GM21367 (cell line): ENCODE data around the gene HADH.

Experiments used
- ATAC-seq: cut with Tn5 transposase; IDR thresholded peaks from one replicate; pipeline ENCODE4 v1.9.1; 2021; ENCODE audit not compliant: unreplicated experiment

Gene HADH

DNA sequence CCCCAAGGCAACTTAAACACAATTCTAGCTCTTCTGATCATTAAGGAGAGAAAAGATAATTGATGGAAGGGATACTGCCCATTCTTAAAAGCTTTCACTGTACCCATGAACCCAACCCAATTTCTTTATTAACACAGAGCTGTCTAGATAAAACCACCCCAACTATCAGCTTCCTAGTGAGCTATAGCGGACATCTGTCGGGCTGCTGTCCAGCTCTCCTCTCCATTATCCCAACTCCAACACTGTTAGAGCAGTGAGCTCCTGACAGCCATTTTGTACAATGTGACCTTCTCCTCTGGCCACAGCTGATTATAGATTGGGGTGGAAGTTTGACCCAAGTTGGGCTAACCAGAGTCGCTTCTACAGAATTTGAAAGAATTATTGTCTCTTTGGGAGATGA is 66.1 kb downstream of the HADH start:
- ATAC-seq: no peak

GRCh38 chr4:108056418-108056817 is 66.7 kb downstream of the HADH start:
- no peak for ATAC-seq

- ATAC-seq: no peak
Measured at GRCh38 chr4:108058685-108059440, 69.2 kb downstream of the HADH start.

DNA sequence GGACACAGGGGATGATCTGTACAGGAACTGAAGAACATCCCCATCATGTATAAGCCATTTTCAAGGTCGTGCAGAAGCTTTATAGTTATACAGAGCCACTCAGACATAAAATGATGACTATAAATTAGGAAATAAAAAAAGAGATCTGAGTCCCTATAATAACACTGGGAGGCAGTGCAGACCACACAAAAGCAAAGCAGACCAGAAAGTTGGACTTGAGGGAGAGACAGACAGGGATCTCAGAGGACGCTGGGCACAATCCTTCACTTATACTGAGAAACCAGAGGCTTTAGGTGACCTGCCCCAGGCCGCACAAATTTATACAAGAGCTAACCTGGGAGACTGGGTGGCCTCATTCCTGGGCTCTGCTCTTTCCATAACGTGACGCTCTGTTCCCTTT is 70.5 kb downstream of the HADH start:
- no peak for ATAC-seq

GRCh38 chr4:108060686-108061321 is 71.1 kb downstream of the HADH start:
- no peak for ATAC-seq

DNA sequence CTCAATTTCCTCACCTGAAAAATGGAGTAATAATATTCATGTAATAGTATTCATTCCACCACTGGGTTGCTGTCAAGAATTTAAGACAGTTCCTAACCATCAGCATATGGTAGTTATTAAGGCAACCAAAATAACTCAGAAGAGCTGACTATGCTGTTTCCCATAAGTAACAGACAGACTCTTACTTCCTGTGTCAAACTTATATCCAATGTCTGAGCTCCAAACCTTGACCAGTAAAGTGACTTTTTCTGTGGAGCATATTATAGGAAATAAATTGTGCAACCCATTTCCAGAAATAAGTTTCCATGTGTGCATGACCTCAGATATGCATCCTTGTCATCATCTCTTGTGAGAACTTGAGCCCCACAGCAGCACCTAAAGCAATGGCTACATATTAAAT is 78.8 kb downstream of the HADH start:
- no peak for ATAC-seq

DNA sequence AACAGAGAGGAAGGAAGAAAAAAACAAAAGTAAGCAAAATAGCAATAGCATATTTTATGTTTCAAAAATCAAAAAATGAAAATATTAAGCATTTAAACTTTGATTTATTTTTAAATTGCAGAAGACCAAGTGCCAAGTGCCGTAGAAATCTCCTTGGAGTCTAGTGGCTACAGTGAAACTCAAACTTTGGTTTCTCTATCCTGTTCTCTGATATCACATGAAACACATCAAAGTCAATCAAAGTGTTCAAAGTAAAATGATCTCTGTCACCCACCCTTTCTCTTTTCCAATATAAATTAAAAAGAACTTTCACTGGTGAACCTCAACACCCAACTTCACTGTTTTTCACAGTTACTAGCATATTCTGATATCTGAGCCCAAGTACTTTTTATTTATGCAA is 81.1 kb downstream of the HADH start:
- no peak for ATAC-seq

DNA sequence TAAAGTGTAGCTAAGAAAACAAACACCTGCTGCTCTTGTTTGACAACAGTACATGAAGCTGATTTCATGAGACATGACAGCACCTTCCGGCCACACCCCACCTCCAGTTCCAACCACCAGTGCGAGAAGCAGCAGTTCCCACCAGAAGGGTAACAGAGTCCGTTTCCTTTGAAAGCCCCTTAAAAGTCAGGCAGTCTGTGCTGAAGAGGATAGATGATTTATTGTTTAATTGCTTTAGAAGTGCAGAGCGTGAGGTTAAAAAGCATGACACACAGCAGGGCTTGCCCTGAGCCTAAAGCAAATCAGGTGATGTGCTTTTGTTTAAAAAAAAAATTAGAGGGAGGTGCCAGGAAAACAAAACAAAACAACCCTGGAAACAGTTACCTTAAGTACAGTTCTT is 82.6 kb downstream of the HADH start:
- peak; percentile 38 for ATAC-seq

GRCh38 chr4:108078024-108078733 is 88.5 kb downstream of the HADH start:
- ATAC-seq: no peak

GRCh38 chr4:108080747-108081146 is 91.1 kb downstream of the HADH start:
- no peak for ATAC-seq

- no peak for ATAC-seq
Measured at GRCh38 chr4:108081256-108081655, 91.6 kb downstream of the HADH start.
